HepG2 (cell line): ENCODE results near the gene THADA. TPM values are rescaled to one million over a fixed set of nuclear protein-coding genes. Genes with fewer than 3 reads are reported as not detected.

ENCODE experiments used
- DMTF1 ChIP-seq: sonication (generic); formaldehyde crosslinking; IDR thresholded peaks from 2 replicates; pipeline ENCODE4 v1.4.0; 2020; ENCODE audit warnings: mild to moderate bottlenecking, missing genetic modification reagents
- EP300 ChIP-seq, 3 experiments: sonication (generic) in 1 of 3; formaldehyde crosslinking in 1 of 3; IDR thresholded peaks; 2 replicates each; pipeline versions ENCODE4 v1.5.1 to v1.6.1; 2011 to 2020; ENCODE audit warnings: low read depth in 2 of 3, low read length in 2 of 3, borderline replicate concordance in 1 of 3, improper control_type of control experiment in 1 of 3, mild to moderate bottlenecking in 1 of 3, missing genetic modification reagents in 1 of 3, moderate library complexity in 1 of 3
- KDM4B ChIP-seq: sonication (generic); formaldehyde crosslinking; IDR thresholded peaks from 2 replicates; pipeline ENCODE4 v1.4.0; 2020; ENCODE audit warnings: missing genetic modification reagents
- MAX ChIP-seq: IDR thresholded peaks from 2 replicates; pipeline ENCODE4 v1.6.1; 2012; ENCODE audit warnings: inconsistent platforms
- MLX ChIP-seq: IDR thresholded peaks from 2 replicates; pipeline ENCODE4 v1.6.1; 2016
- SIX1 ChIP-seq: sonication (generic); formaldehyde crosslinking; IDR thresholded peaks from 2 replicates; pipeline ENCODE4 v1.4.0; 2020; ENCODE audit warnings: missing genetic modification reagents, borderline replicate concordance
- ZBTB39 ChIP-seq: sonication (generic); formaldehyde crosslinking; IDR thresholded peaks from 2 replicates; pipeline ENCODE4 v1.5.0; 2020; ENCODE audit warnings: missing genetic modification reagents
- ZNF12 ChIP-seq: sonication (generic); formaldehyde crosslinking; IDR thresholded peaks from 2 replicates; pipeline ENCODE4 v1.5.0; 2020; ENCODE audit warnings: missing genetic modification reagents
- ZNF275 ChIP-seq: sonication (generic); formaldehyde crosslinking; IDR thresholded peaks from 2 replicates; pipeline ENCODE4 v1.8.0; 2022; ENCODE audit warnings: missing genetic modification reagents, mild to moderate bottlenecking, inconsistent platforms, borderline replicate concordance
- ZNF501 ChIP-seq: sonication (generic); formaldehyde crosslinking; IDR thresholded peaks from 2 replicates; pipeline ENCODE4 v1.5.1; 2020; ENCODE audit warnings: mild to moderate bottlenecking, moderate library complexity, missing genetic modification reagents
- polyA plus RNA-seq, 8 experiments: library from polyadenylated mRNA; depleted of rRNA in 3 of 8; stranded (reverse) in 7 of 8; unstranded in 1 of 8; fragments of >200 nt; fragmentation: Illumina TruSeq in 4 of 8; extraction: Trizol in 4 of 8; gene quantifications; 2 replicates each; pipeline versions ENCODE4 v1.2.1 to v1.2.3, GENCODE V29; 2011 to 2016; ENCODE audit warnings: low read depth in 4 of 8, missing spikeins in 1 of 8, mixed read lengths in 1 of 8; ENCODE audit not compliant: insufficient read depth in 1 of 8
- total RNA-seq, 5 experiments: library from RNA; depleted of rRNA; stranded (reverse); fragments of >200 nt; fragmentation: Illumina TruSeq; extraction: Trizol; gene quantifications; 2 replicates each; pipeline ENCODE4 v1.2.3, GENCODE V29; 2016; ENCODE audit warnings: low read depth in 1 of 5
- TF ChIP-seq, protein P1 (sequence below): sonication (generic); formaldehyde crosslinking; IDR thresholded peaks from 2 replicates; pipeline ENCODE4 v1.4.0; 2020; ENCODE audit warnings: missing genetic modification reagents
- TF ChIP-seq, protein P2 (sequence below): IDR thresholded peaks from 2 replicates; pipeline ENCODE4 v1.6.1; 2018; ENCODE audit warnings: missing genetic modification reagents
- TF ChIP-seq, protein P3 (sequence below): sonication (generic); formaldehyde crosslinking; IDR thresholded peaks from 2 replicates; pipeline ENCODE4 v1.9.0; 2021; ENCODE audit warnings: missing genetic modification reagents, borderline replicate concordance

THADA gene
- total and polyA plus RNA-seq, 2 of the 13 experiments (the other 11 are each of a cell fraction or from before 2014, with no cell fraction given) = 12.7 to 21.7 TPM

DNA sequence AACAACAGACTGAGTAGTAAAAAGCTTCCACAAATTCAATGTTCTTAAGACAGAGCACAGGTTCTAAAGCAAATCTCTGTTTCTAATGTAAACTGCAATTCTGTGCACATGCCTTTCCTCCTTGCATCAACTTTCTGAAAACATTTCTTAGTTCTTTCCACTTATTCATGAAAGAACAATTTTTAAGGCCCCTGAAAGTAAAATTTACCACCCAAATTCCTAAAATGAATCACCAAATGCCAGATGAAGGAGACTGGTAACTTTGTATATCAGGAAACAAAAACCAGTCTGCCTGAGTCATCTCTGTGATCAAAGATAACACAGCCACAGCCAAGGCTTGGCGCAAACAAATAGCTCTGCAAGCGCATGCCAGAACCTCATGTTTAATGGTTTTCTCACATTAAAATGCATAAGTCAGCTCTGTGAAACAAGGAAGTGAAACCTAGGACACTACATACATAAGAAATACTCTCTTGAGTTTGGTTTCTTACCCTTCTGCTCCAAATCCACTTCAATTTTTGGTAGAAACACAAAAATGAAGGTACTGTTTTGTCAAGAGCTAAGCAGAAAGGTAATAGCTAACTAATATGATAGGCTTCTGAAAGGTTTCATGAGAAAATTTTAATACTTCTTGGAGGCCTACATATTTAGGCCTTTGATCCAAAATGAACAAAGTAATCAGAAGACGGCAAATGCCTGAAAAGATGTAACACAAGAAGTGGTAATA lies 169.4 kb downstream of the THADA start (continued):
- TF ChIP-seq SIX1 = 0 out of 2 replicates have a peak, but pooled peaks have one; percentile 13
- peak in 1 of 2 experiments; percentile 82; a peak in 2 of 4 replicates for TF ChIP-seq EP300 (IDR thresholded peaks at IDR 0.05; ENCODE audit: low read depth in 2 of 2, low read length in 2 of 2)
- TF ChIP-seq EP300 (CRISPR knock-in tag; IDR thresholded peaks at IDR 0.05; ENCODE audit: borderline replicate concordance) = peak; percentile 43; the same call in 1 of the 2 replicates
- TF ChIP-seq, protein P1, sequence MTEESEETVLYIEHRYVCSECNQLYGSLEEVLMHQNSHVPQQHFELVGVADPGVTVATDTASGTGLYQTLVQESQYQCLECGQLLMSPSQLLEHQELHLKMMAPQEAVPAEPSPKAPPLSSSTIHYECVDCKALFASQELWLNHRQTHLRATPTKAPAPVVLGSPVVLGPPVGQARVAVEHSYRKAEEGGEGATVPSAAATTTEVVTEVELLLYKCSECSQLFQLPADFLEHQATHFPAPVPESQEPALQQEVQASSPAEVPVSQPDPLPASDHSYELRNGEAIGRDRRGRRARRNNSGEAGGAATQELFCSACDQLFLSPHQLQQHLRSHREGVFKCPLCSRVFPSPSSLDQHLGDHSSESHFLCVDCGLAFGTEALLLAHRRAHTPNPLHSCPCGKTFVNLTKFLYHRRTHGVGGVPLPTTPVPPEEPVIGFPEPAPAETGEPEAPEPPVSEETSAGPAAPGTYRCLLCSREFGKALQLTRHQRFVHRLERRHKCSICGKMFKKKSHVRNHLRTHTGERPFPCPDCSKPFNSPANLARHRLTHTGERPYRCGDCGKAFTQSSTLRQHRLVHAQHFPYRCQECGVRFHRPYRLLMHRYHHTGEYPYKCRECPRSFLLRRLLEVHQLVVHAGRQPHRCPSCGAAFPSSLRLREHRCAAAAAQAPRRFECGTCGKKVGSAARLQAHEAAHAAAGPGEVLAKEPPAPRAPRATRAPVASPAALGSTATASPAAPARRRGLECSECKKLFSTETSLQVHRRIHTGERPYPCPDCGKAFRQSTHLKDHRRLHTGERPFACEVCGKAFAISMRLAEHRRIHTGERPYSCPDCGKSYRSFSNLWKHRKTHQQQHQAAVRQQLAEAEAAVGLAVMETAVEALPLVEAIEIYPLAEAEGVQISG (CRISPR knock-in tag) = no peak
- TF ChIP-seq ZBTB39 (CRISPR knock-in tag) = no peak
- TF ChIP-seq KDM4B (CRISPR knock-in tag) = no peak
- no peak for TF ChIP-seq DMTF1 (CRISPR knock-in tag)
- TF ChIP-seq MLX (CRISPR knock-in tag) = peak; percentile 54; the same call in 1 of the 2 replicates
- TF ChIP-seq ZNF275 (CRISPR knock-in tag) = no peak
- 0 out of 2 replicates have a peak, but pooled peaks have one; percentile 40 for TF ChIP-seq MAX
- TF ChIP-seq, protein P2, sequence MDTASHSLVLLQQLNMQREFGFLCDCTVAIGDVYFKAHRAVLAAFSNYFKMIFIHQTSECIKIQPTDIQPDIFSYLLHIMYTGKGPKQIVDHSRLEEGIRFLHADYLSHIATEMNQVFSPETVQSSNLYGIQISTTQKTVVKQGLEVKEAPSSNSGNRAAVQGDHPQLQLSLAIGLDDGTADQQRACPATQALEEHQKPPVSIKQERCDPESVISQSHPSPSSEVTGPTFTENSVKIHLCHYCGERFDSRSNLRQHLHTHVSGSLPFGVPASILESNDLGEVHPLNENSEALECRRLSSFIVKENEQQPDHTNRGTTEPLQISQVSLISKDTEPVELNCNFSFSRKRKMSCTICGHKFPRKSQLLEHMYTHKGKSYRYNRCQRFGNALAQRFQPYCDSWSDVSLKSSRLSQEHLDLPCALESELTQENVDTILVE (CRISPR knock-in tag) = peak; percentile 54; the same call in 1 of the 2 replicates
- TF ChIP-seq ZNF12 (CRISPR knock-in tag) = peak; percentile 80
- TF ChIP-seq ZNF501 (CRISPR knock-in tag) = no peak
- TF ChIP-seq, protein P3, sequence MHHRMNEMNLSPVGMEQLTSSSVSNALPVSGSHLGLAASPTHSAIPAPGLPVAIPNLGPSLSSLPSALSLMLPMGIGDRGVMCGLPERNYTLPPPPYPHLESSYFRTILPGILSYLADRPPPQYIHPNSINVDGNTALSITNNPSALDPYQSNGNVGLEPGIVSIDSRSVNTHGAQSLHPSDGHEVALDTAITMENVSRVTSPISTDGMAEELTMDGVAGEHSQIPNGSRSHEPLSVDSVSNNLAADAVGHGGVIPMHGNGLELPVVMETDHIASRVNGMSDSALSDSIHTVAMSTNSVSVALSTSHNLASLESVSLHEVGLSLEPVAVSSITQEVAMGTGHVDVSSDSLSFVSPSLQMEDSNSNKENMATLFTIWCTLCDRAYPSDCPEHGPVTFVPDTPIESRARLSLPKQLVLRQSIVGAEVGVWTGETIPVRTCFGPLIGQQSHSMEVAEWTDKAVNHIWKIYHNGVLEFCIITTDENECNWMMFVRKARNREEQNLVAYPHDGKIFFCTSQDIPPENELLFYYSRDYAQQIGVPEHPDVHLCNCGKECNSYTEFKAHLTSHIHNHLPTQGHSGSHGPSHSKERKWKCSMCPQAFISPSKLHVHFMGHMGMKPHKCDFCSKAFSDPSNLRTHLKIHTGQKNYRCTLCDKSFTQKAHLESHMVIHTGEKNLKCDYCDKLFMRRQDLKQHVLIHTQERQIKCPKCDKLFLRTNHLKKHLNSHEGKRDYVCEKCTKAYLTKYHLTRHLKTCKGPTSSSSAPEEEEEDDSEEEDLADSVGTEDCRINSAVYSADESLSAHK (CRISPR knock-in tag) = no peak
